Parathyroid adenoma (tissue), 2 donors: ENCODE data around the gene CDYL2.

Source experiments
- H2AFZ ChIP-seq: fragments of 300-600 bp; sonication (generic); one replicate; pipeline ENCODE4 v1.7.0; 2017; ENCODE audit warnings: antibody characterized with exemption, mild to moderate bottlenecking
- H3K27ac ChIP-seq: fragments of 300-600 bp; sonication (generic); one replicate; pipeline ENCODE4 v1.7.0; 2017
- H3K27me3 ChIP-seq: fragments of 300-600 bp; sonication (generic); one replicate; pipeline ENCODE4 v1.7.0; 2017; ENCODE audit warnings: low read length; ENCODE audit not compliant: control insufficient read depth, insufficient read depth
- H3K36me3 ChIP-seq: fragments of 300-600 bp; sonication (generic); one replicate; pipeline ENCODE4 v1.7.0; 2017; ENCODE audit warnings: low read length; ENCODE audit not compliant: control insufficient read depth, insufficient read depth
- H3K4me1 ChIP-seq: fragments of 300-600 bp; sonication (generic); one replicate; pipeline ENCODE4 v1.7.0; 2017; ENCODE audit warnings: control low read depth
- H3K4me2 ChIP-seq: fragments of 300-600 bp; sonication (generic); one replicate; pipeline ENCODE4 v1.7.0; 2017; ENCODE audit warnings: low read length
- H3K4me3 ChIP-seq: fragments of 300-600 bp; sonication (generic); one replicate; pipeline ENCODE4 v1.7.0; 2017; ENCODE audit warnings: low read depth, low read length
- H3K79me2 ChIP-seq: fragments of 300-600 bp; sonication (generic); one replicate; pipeline ENCODE4 v1.7.0; 2017; ENCODE audit warnings: control low read depth
- H3K9ac ChIP-seq: fragments of 300-600 bp; sonication (generic); one replicate; pipeline ENCODE4 v1.7.0; 2017; ENCODE audit warnings: mild to moderate bottlenecking
- H3K9me3 ChIP-seq: fragments of 300-600 bp; sonication (generic); one replicate; pipeline ENCODE4 v1.7.0; 2017; ENCODE audit warnings: low read length; ENCODE audit not compliant: control insufficient read depth
- TF ChIP-seq, protein P1 (sequence below): fragments of 300-600 bp; sonication (generic); IDR thresholded peaks from one replicate; pipeline ENCODE4 v1.7.0; 2017; ENCODE audit warnings: antibody characterized with exemption, mild to moderate bottlenecking
- donor health status: primary hyperparathyroidism.

Gene CDYL2

GRCh38 chr16:80627108-80627507 is 177.3 kb downstream of the CDYL2 start:
- TF ChIP-seq, protein P1, sequence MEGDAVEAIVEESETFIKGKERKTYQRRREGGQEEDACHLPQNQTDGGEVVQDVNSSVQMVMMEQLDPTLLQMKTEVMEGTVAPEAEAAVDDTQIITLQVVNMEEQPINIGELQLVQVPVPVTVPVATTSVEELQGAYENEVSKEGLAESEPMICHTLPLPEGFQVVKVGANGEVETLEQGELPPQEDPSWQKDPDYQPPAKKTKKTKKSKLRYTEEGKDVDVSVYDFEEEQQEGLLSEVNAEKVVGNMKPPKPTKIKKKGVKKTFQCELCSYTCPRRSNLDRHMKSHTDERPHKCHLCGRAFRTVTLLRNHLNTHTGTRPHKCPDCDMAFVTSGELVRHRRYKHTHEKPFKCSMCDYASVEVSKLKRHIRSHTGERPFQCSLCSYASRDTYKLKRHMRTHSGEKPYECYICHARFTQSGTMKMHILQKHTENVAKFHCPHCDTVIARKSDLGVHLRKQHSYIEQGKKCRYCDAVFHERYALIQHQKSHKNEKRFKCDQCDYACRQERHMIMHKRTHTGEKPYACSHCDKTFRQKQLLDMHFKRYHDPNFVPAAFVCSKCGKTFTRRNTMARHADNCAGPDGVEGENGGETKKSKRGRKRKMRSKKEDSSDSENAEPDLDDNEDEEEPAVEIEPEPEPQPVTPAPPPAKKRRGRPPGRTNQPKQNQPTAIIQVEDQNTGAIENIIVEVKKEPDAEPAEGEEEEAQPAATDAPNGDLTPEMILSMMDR, result no peak
- Histone ChIP-seq H3K4me1 (no peaks in the 10 kb centered on the region), H3K4me3 (no peak overlapping the region), H3K36me3 (no peaks in the 10 kb centered on the region), H3K79me2 (no peaks in the 10 kb centered on the region), H2AFZ (no peak overlapping the region), H3K27me3 (no peaks in the 10 kb centered on the region), H3K4me2 (no peak overlapping the region), H3K9me3 (no peaks in the 10 kb centered on the region), H3K27ac (no peak overlapping the region), H3K9ac (no peak overlapping the region)

GRCh38 chr16:80623376-80623775 is 181.0 kb downstream of the CDYL2 start:
- H3K4me3 ChIP-seq, result no peak overlapping the region
- no peak overlapping the region for H3K4me2 ChIP-seq
- H3K27ac ChIP-seq, result no peak overlapping the region
- no peaks in the 10 kb centered on the region for H3K4me1 ChIP-seq
- no peak overlapping the region for H3K9ac ChIP-seq
- H3K79me2 ChIP-seq, result no peaks in the 10 kb centered on the region
- no peak overlapping the region for H2AFZ ChIP-seq
- no peaks in the 10 kb centered on the region for H3K36me3 ChIP-seq
- TF ChIP-seq, protein P1, result no peak
- no peaks in the 10 kb centered on the region for H3K9me3 ChIP-seq
- no peaks in the 10 kb centered on the region for H3K27me3 ChIP-seq

- H3K4me2 ChIP-seq, result no peak overlapping the region
- no peak overlapping the region for H2AFZ ChIP-seq
- no peaks in the 10 kb centered on the region for H3K36me3 ChIP-seq
- H3K27me3 ChIP-seq, result no peaks in the 10 kb centered on the region
- no peak overlapping the region for H3K9ac ChIP-seq
- TF ChIP-seq, protein P1, result no peak
- H3K4me1 ChIP-seq, result no peaks in the 10 kb centered on the region
- H3K9me3 ChIP-seq, result no peaks in the 10 kb centered on the region
- no peak overlapping the region for H3K4me3 ChIP-seq
- H3K27ac ChIP-seq, result no peak overlapping the region
- H3K79me2 ChIP-seq, result no peaks in the 10 kb centered on the region
Measured at GRCh38 chr16:80622007-80622406, 182.4 kb downstream of the CDYL2 start.

DNA sequence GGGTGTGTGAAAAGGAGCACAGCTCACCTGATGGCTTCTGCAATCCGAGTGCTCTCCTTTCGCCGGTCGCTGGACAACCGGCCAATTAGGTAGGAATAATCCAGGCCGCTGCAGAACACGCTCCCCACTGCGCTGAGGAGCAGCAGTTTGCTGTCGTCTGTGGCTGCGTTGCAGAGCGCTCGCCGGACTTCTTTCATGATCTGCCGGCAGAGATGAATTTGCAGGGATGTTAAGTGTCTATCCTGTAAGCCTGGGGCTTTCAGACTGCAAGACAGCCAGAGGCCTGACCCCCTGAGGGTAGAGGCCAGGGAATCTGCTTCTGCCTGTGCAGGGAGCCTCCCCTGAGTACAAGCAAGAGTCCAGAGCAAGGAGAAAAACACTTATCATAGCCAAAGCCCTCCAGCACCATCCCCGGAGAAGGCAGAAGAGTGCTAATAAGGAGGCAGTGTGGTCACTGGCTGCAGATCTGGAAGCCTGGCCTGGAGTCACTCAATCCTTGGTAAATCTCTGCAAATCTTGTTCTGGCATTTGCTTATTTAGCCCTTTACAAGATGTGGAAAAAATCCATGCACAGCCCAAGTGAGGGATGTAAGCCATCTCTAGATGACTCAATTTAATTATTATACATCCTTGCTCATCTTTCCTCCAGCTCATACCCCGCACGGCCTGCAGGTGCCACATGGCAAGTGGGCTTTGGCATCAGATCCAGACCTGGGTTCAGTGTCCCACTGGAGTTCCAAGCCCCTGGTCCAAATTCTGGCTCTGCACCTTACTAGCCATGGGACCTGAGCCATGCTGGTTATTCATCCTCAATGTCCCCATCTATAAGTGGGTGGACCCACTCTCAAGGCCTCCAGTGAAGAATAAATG is 183.4 kb downstream of the CDYL2 start:
- Histone ChIP-seq H3K9me3 (no peaks in the 10 kb centered on the region), H3K27me3 (no peaks in the 10 kb centered on the region), H2AFZ (no peak overlapping the region), H3K4me2 (no peak overlapping the region), H3K27ac (no peak overlapping the region), H3K9ac (no peak overlapping the region), H3K4me3 (no peak overlapping the region), H3K4me1 (peaks cover 3% of the 10 kb centered on the region), H3K79me2 (no peaks in the 10 kb centered on the region), H3K36me3 (no peaks in the 10 kb centered on the region)
- TF ChIP-seq, protein P1, result no peak

GRCh38 chr16:80619824-80620223 is 184.6 kb downstream of the CDYL2 start:
- no peaks in the 10 kb centered on the region for H3K9me3 ChIP-seq
- H3K27ac ChIP-seq, result no peak overlapping the region
- H3K4me1 ChIP-seq, result peaks cover 4% of the 10 kb centered on the region
- TF ChIP-seq, protein P1, result no peak
- H3K4me3 ChIP-seq, result no peak overlapping the region
- H3K79me2 ChIP-seq, result no peaks in the 10 kb centered on the region
- no peak overlapping the region for H3K4me2 ChIP-seq
- H3K36me3 ChIP-seq, result no peaks in the 10 kb centered on the region
- H3K27me3 ChIP-seq, result no peaks in the 10 kb centered on the region
- no peak overlapping the region for H2AFZ ChIP-seq
- H3K9ac ChIP-seq, result no peak overlapping the region
